Activated T-cell treated with anti-CD3 and anti-CD28 coated beads, Interleukin-2, amount 50 U/mL, for 72 hours (primary cell): ENCODE results near the gene F5. TPM values are rescaled to one million over a fixed set of nuclear protein-coding genes. Genes with fewer than 3 reads are reported as not detected.
A peak's percentile ranks its signal among the peaks of the same experiment; 100 is the strongest.

Experiments used
- ATAC-seq, 2 donors: fragments of 150-1000 bp; cut with Tn5 transposase; replicated peaks in 1 of 2; 2 replicates each; pipeline ENCODE4 v1.10.0; 2021; ENCODE audit warnings: moderate library complexity in 2 of 2, mild to moderate bottlenecking in 1 of 2
- DNase-seq, 2 donors: peaks; one replicate each; pipeline ENCODE4 v3.0.0; 2021 to 2022; ENCODE audit warnings: mixed read lengths in 1 of 2
- H3K27ac Mint-ChIP-seq: one replicate; pipeline ENCODE4 v1.8.0; 2022; ENCODE audit warnings: mild to moderate bottlenecking, moderate library complexity, mixed read lengths
- H3K27me3 Mint-ChIP-seq: one replicate; pipeline ENCODE4 v1.8.0; 2022; ENCODE audit warnings: low read depth, mixed read lengths
- H3K36me3 Mint-ChIP-seq, 2 donors: one replicate each; pipeline ENCODE4 v1.8.0; 2022; ENCODE audit warnings: mixed read lengths in 2 of 2, mild to moderate bottlenecking in 1 of 2; ENCODE audit not compliant: insufficient read depth in 2 of 2
- H3K4me1 Mint-ChIP-seq: one replicate; pipeline ENCODE4 v1.8.0; 2022; ENCODE audit warnings: low read depth, mixed read lengths
- H3K4me3 Mint-ChIP-seq, 2 donors: one replicate each; pipeline ENCODE4 v1.8.0; 2022; ENCODE audit warnings: mild to moderate bottlenecking in 2 of 2, mixed read lengths in 2 of 2, moderate library complexity in 2 of 2
- H3K9me3 Mint-ChIP-seq, 2 donors: one replicate each; pipeline ENCODE4 v1.8.0; 2022; ENCODE audit warnings: mixed read lengths in 2 of 2
- total RNA-seq, 2 donors: library from RNA; stranded (reverse); gene quantifications; one replicate each; pipeline ENCODE4 v1.2.3, GENCODE V29; 2022

F5 gene
- total RNA-seq, 2 donors from 2014 or later: 37.4 to 81.5 TPM

DNA sequence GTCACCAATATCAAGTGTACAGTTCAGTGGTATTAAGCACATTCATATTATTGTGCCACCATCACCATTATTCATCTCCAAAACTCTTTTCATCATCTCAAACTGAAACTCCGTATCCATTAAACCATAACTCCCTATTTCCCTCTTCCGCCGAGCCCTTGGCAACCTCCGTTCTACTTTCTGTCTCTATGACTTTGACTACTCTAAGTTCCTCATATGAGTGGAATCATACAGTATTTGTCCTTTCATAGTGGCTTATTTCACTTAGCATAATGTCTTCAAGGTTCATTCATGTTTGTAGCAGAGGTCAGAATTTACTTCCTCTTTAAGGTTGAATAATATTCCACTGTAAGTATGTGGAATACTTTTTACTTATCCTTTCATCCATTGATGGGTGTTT is 21.9 kb upstream of the F5 start:
- Mint-ChIP-seq H3K36me3 (no peaks in the 10 kb centered on the region), H3K27ac (no peak overlapping the region), H3K4me3 (no peak overlapping the region), H3K9me3 (no peaks in the 10 kb centered on the region), H3K4me1 (peaks cover 27% of the 10 kb centered on the region), H3K27me3 (no peaks in the 10 kb centered on the region)
- no peak for ATAC-seq
- no peak for DNase-seq

DNA sequence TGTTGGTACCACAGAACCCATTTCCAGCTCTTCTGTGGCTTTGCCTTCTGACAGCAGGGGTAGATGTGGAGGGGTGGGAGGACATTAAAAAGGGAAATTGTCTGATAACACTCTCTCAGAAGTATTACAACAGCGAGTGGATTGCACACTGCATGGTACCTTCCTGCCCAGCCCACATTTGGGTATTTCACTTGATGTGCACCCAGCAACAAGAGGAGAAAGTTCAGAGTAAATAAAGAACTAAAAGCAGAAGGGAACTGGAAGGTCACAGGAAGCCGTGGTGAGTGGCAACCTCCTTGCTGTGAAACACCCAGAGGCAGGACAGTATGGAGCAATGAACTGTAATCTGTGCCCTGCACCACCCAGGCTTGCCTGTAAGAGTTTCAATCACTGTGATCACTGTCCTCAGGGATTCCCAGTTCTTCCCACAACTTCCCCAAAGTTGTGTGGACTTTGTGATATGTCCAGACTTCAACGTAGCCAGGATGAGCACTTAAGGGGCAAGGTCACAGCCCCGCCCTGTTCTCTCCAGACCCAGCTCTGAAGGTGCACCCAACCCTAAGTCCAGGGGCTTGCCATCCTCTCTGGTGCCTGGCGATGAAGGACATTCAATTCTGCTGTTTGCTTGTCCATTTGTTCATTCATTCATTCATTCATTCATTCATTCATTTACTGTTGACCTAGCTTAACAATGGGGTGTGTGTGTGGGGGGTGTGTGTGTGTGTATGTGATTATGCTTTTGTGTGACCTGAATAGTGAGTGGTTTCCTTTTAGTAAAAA is 18.7 kb upstream of the F5 start:
- no peaks in the 10 kb centered on the region for H3K27me3 Mint-ChIP-seq
- peaks cover 54% of the 10 kb centered on the region for H3K4me1 Mint-ChIP-seq
- H3K27ac Mint-ChIP-seq: peak overlapping the region; percentile 47
- DNase-seq (peak; percentile 55 to 60), ATAC-seq (peak; percentile 90 to 94)
- no peaks in the 10 kb centered on the region for H3K36me3 Mint-ChIP-seq
- peak overlapping the region; percentile 35 to 48 for H3K4me3 Mint-ChIP-seq
- H3K9me3 Mint-ChIP-seq: no peaks in the 10 kb centered on the region

GRCh38 chr1:169601096-169601881 is 15.0 kb upstream of the F5 start:
- no peaks in the 10 kb centered on the region for H3K36me3 Mint-ChIP-seq
- ATAC-seq (no peak), DNase-seq (no peak)
- no peaks in the 10 kb centered on the region for H3K27me3 Mint-ChIP-seq
- H3K9me3 Mint-ChIP-seq: no peaks in the 10 kb centered on the region
- peak overlapping the region; percentile 30 for H3K27ac Mint-ChIP-seq
- H3K4me1 Mint-ChIP-seq: peaks cover 60% of the 10 kb centered on the region
- H3K4me3 Mint-ChIP-seq: peak overlapping the region in 1 of 2 donors; percentile 15

DNA sequence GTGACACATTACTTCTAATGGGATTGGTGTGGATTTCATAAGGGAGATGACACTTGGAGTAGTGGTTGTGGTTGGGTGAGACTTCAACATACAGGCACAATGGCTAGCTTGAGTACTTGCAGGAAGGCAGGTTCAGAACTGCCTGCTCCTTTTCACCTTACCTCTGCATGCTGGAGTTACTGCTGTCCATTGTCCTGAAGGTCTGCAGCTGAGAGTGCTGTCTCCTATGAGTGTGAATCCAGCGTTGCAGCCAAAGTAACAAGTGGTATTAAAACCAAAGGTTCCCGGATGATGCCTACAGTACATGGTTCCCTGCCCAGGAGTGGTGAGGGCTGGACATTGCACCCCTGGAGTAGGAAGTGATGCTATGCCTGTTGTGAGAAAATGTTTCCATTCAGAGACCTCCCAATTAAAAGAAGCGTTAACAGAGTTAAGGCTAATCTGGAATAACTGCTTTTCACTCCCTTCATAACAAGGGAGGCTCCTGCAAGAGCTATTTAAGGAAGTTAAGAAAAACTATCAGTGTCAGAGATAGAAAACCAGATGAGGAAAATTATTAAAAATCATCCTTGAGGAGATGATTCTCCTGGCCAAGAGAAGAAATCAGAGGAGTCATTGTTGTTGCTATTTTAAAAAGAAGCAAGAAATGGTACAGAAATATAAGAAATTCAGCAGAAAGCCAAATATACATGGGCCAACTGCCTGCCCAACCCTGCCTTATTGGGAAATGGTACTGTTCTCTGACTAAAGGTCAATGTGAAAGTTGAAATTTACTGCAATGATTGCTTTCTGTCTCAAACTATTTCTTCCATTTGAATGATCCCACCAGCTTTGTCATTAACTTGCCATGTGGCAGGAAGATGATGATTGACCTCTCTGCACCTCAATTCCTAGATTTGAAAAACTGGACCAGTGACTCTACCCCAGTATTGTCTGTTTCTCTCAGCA is 9.8 kb upstream of the F5 start:
- peak; percentile 30 to 35 for ATAC-seq
- no peaks in the 10 kb centered on the region for H3K9me3 Mint-ChIP-seq
- no peak overlapping the region for H3K4me3 Mint-ChIP-seq
- no peak overlapping the region for H3K27ac Mint-ChIP-seq
- no peaks in the 10 kb centered on the region for H3K27me3 Mint-ChIP-seq
- H3K36me3 Mint-ChIP-seq: no peaks in the 10 kb centered on the region
- DNase-seq: peak in 1 of 2 donors; percentile 38
- H3K4me1 Mint-ChIP-seq: peaks cover 66% of the 10 kb centered on the region

GRCh38 chr1:169594391-169594790 is 8.1 kb upstream of the F5 start:
- peak overlapping the region; percentile 61 for H3K27ac Mint-ChIP-seq
- H3K27me3 Mint-ChIP-seq: no peaks in the 10 kb centered on the region
- H3K4me3 Mint-ChIP-seq: peak overlapping the region; percentile 65 to 80
- ATAC-seq (peak; percentile 93 to 95), DNase-seq (peak; percentile 39 to 51)
- no peaks in the 10 kb centered on the region for H3K36me3 Mint-ChIP-seq
- no peaks in the 10 kb centered on the region for H3K9me3 Mint-ChIP-seq
- peaks cover 74% of the 10 kb centered on the region for H3K4me1 Mint-ChIP-seq

DNA sequence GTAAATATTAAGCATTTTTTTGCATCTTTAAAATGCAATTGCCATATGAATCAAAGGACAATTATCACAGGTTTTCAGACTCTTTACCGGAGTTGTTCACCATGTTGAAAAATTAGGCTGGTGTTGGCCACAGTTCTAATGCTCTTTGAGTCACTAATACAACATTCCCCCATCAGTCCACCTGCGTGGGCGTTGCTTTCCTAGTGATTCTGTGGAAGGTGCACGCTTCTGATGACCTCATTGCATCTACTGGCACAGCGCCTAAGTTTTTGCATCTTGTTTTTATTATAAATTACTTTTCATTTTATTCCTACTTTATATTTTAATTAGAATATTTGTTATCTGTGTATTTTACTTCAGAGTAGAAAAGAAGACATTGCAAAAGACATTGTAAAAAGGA is 4.7 kb upstream of the F5 start:
- H3K4me1 Mint-ChIP-seq: peaks cover 97% of the 10 kb centered on the region
- H3K27me3 Mint-ChIP-seq: no peaks in the 10 kb centered on the region
- ATAC-seq: no peak
- no peak overlapping the region for H3K27ac Mint-ChIP-seq
- DNase-seq: no peak
- H3K4me3 Mint-ChIP-seq: no peak overlapping the region
- no peaks in the 10 kb centered on the region for H3K36me3 Mint-ChIP-seq
- H3K9me3 Mint-ChIP-seq: no peaks in the 10 kb centered on the region

- no peaks in the 10 kb centered on the region for H3K9me3 Mint-ChIP-seq
- H3K27me3 Mint-ChIP-seq: no peaks in the 10 kb centered on the region
- H3K4me1 Mint-ChIP-seq: peaks cover 80% of the 10 kb centered on the region
- H3K36me3 Mint-ChIP-seq: peaks cover 2 to 14% of the 10 kb centered on the region in 2 donors
- DNase-seq (peak; percentile 26 to 52), ATAC-seq (peak; percentile 66 to 70)
- H3K4me3 Mint-ChIP-seq: peak overlapping the region; percentile 64 to 76
- H3K27ac Mint-ChIP-seq: peak overlapping the region; percentile 85
These were observed 2.7 kb upstream of the F5 start for GRCh38 chr1:169588785-169589485.

GRCh38 chr1:169588112-169588511 is 1.8 kb upstream of the F5 start:
- ATAC-seq: no peak
- peak overlapping the region; percentile 85 for H3K27ac Mint-ChIP-seq

DNA sequence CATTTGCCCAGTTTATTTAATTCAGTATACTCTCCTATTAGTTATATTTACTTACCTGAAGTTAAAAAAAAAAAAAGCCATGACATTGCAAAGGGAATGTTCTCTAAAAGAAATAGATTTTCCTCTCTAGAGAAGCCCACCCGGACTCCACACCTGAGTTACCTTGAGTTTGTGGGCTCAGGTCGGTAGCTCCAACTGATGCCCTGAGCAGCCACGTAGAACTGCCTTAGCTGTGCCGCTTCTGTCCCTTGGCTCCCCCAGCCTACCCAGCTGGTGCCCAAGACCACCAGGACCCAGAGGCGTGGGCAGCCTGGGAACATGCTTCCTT is 250 bp downstream of the F5 start:
- Mint-ChIP-seq H3K9me3 (no peaks in the 10 kb centered on the region), H3K36me3 (peaks cover 2 to 21% of the 10 kb centered on the region in 2 donors), H3K4me1 (peaks cover 66% of the 10 kb centered on the region), H3K4me3 (peak overlapping the region; percentile 93), H3K27me3 (no peaks in the 10 kb centered on the region), H3K27ac (peak overlapping the region; percentile 100)
- ATAC-seq: peak in 1 of 2 donors; percentile 28
- DNase-seq: no peak

More at GRCh38 chr1:169588112-169588511, 1.8 kb upstream of the F5 start:
- H3K4me3 Mint-ChIP-seq: peak overlapping the region in 1 of 2 donors; percentile 35
- H3K27me3 Mint-ChIP-seq: no peaks in the 10 kb centered on the region
- peaks cover 2 to 17% of the 10 kb centered on the region in 2 donors for H3K36me3 Mint-ChIP-seq
- DNase-seq: no peak
- no peaks in the 10 kb centered on the region for H3K9me3 Mint-ChIP-seq
- peaks cover 80% of the 10 kb centered on the region for H3K4me1 Mint-ChIP-seq

DNA sequence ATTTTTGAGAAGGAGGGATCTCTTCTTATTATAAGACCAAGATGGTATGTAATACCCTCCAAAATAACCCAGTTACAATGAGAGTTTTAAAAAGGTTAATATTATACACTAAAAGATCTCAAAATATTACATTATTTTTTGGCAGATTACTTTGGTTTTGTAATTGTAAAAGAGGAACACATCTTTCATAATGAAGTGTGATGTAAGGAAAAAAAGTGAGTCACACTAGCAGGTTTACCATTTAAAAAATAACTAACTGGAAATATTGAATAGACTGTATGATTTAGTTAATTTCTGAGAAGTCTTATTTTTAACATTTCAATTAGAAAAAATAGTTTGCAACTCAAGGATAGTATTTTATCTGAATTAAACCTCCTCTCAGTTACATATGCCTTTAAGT is 1.1 kb downstream of the F5 start:
- Mint-ChIP-seq H3K4me3 (peak overlapping the region; percentile 93), H3K4me1 (peaks cover 57% of the 10 kb centered on the region), H3K9me3 (no peaks in the 10 kb centered on the region), H3K36me3 (peaks cover 2 to 21% of the 10 kb centered on the region in 2 donors), H3K27ac (peak overlapping the region; percentile 100), H3K27me3 (no peaks in the 10 kb centered on the region)
- ATAC-seq (no peak), DNase-seq (no peak)

DNA sequence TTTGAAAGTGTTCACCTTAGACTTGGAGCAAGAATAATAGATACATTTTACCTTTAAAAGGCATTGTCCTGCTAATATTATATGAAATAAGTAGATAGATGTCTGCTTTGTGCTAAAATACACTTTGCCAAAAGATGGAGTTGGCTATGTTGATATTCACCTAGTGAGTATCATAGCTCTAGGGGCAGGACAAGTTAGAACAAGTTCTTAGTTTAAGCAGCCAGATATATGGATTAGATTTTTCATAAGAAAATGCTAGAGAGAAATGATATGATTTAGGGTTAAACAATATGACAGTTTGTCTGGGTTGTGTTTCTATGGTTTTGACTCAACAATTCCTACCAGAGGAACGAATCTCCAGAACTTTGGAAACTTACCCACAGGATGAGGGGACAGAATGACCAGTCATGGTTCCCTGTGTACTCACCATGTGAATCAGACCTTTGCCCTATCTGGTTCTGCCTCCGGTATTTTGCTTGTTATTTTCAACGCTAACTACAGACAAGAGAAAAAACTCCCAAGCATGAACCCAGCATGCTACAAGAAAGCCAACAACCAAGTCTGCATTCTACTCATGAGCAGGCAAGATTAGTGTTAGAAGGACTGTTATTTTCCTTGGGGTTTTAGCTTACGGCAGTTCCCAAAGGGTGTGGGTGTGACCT is 1.7 kb downstream of the F5 start:
- Mint-ChIP-seq H3K9me3 (no peaks in the 10 kb centered on the region), H3K27me3 (no peaks in the 10 kb centered on the region), H3K36me3 (peaks cover 2 to 21% of the 10 kb centered on the region in 2 donors), H3K4me1 (peaks cover 51% of the 10 kb centered on the region), H3K4me3 (peak overlapping the region; percentile 93), H3K27ac (peak overlapping the region; percentile 100)
- ATAC-seq: peak; percentile 53 to 58
- peak; percentile 30 to 31 for DNase-seq
